IMR-90 (cell line): Measurements from ENCODE around the gene SIRPD. TPM values are rescaled to one million over a fixed set of nuclear protein-coding genes. Genes with fewer than 3 reads are reported as not detected.

Experiments used
- ATAC-seq: fragments of 200-7000 bp; cut with Tn5 transposase; 2 replicates; pipeline ENCODE4 v1.9.1; 2020; ENCODE audit warnings: low read depth, mild to moderate bottlenecking, moderate library complexity
- BruUV-seq: library from RNA; stranded (reverse); fragments of 400-500 nt; replicated peaks from 2 replicates; lab custom pipeline; 2021; lab: Mats Ljungman, UMichigan
- CTCF ChIA-PET: fragments of 300-600 bp; formaldehyde crosslinking; extraction: SDS; loops from one replicate; lab custom pipeline; 2021; ENCODE audit warnings: antibody characterized with exemption; lab: Yijun Ruan, JAX
- POLR2A ChIA-PET: fragments of 300-600 bp; sonication (Branson Sonifier 250); formaldehyde crosslinking; loops from one replicate; lab custom pipeline; 2022; ENCODE audit warnings: antibody characterized with exemption; ENCODE audit not compliant: unreplicated experiment; lab: Charles Lee
- DNase-seq: peaks from one replicate; pipeline ENCODE4 v3.0.0; 2013
- H2AFZ ChIP-seq: replicated peaks from 2 replicates; pipeline ENCODE3; 2013; ENCODE audit warnings: low read length, mild to moderate bottlenecking; ENCODE audit not compliant: poor library complexity
- H2AK5ac ChIP-seq: 2 replicates; pipeline ENCODE4 v1.6.1; 2013; ENCODE audit warnings: low read depth, low read length, inconsistent platforms
- H2AK9ac ChIP-seq: replicated peaks from 2 replicates; pipeline ENCODE3; 2013; ENCODE audit warnings: mild to moderate bottlenecking, low read depth, low read length, moderate library complexity; ENCODE audit not compliant: poor library complexity
- H2BK120ac ChIP-seq: 2 replicates; pipeline ENCODE4 v1.6.1; 2013; ENCODE audit warnings: low read depth, low read length, inconsistent platforms
- H2BK15ac ChIP-seq: 3 replicates; pipeline ENCODE4 v1.6.1; 2013; ENCODE audit warnings: low read depth, low read length, inconsistent platforms
- H2BK20ac ChIP-seq: 2 replicates; pipeline ENCODE4 v1.6.1; 2013; ENCODE audit warnings: low read depth, mild to moderate bottlenecking, inconsistent platforms, low read length, moderate library complexity
- H2BK5ac ChIP-seq: 2 replicates; pipeline ENCODE4 v1.6.1; 2013; ENCODE audit warnings: mild to moderate bottlenecking, low read depth, low read length, inconsistent platforms; ENCODE audit not compliant: poor library complexity, severe bottlenecking
- H3K14ac ChIP-seq: replicated peaks from 2 replicates; pipeline ENCODE4 v1.6.1; 2013; ENCODE audit warnings: low read depth, low read length, inconsistent platforms
- H3K18ac ChIP-seq: 2 replicates; pipeline ENCODE4 v1.6.1; 2013; ENCODE audit warnings: low read depth, low read length, control low read depth
- H3K23ac ChIP-seq: 2 replicates; pipeline ENCODE4 v1.6.1; 2013; ENCODE audit warnings: low read depth, low read length, inconsistent platforms
- H3K27ac ChIP-seq: 2 replicates; pipeline ENCODE4 v1.5.1; 2013; ENCODE audit warnings: mild to moderate bottlenecking, control low read depth, low read length; ENCODE audit not compliant: insufficient read depth
- H3K27me3 ChIP-seq: 2 replicates; pipeline ENCODE4 v1.6.1; 2013; ENCODE audit warnings: low read length; ENCODE audit not compliant: control insufficient read depth, insufficient read depth
- H3K36me3 ChIP-seq: 2 replicates; pipeline ENCODE4 v1.6.1; 2013; ENCODE audit warnings: low read length, mixed read lengths; ENCODE audit not compliant: control insufficient read depth, insufficient read depth
- H3K4ac ChIP-seq: 2 replicates; pipeline ENCODE4 v1.6.1; 2013; ENCODE audit warnings: low read depth, low read length, inconsistent platforms
- H3K4me1 ChIP-seq: 2 replicates; pipeline ENCODE4 v1.6.1; 2013; ENCODE audit warnings: low read length, mixed read lengths; ENCODE audit not compliant: control insufficient read depth, insufficient read depth
- H3K4me2 ChIP-seq: 2 replicates; pipeline ENCODE4 v1.6.1; 2013; ENCODE audit warnings: low read depth, mild to moderate bottlenecking, control low read depth, low read length, moderate library complexity
- H3K4me3 ChIP-seq: 2 replicates; pipeline ENCODE4 v1.5.1; 2013; ENCODE audit warnings: low read depth, mild to moderate bottlenecking, control low read depth, low read length, moderate library complexity; ENCODE audit not compliant: insufficient read depth
- H3K56ac ChIP-seq: 2 replicates; pipeline ENCODE4 v1.6.1; 2013; ENCODE audit warnings: low read length, inconsistent platforms; ENCODE audit not compliant: insufficient read depth; ENCODE audit errors: extremely low read depth
- H3K79me1 ChIP-seq, 2 experiments: 2 replicates each; pipeline ENCODE4 v1.6.1; 2013; ENCODE audit warnings: low read length in 2 of 2, inconsistent platforms in 1 of 2, low read depth in 1 of 2
- H3K9ac ChIP-seq: 2 replicates; pipeline ENCODE4 v1.6.1; 2013; ENCODE audit warnings: low read depth, low read length, control low read depth
- H3K9me1 ChIP-seq: 2 replicates; pipeline ENCODE4 v1.6.1; 2013; ENCODE audit warnings: low read length, inconsistent platforms; ENCODE audit not compliant: insufficient read depth
- H3K9me3 ChIP-seq: 2 replicates; pipeline ENCODE4 v1.6.1; 2013; ENCODE audit warnings: low read length; ENCODE audit not compliant: control insufficient read depth, insufficient read depth
- H4K20me1 ChIP-seq: 2 replicates; pipeline ENCODE4 v1.6.1; 2013; ENCODE audit warnings: low read length, inconsistent platforms; ENCODE audit not compliant: insufficient read depth
- H4K5ac ChIP-seq: 2 replicates; pipeline ENCODE4 v1.6.1; 2013; ENCODE audit warnings: mild to moderate bottlenecking, low read depth, low read length, control low read depth
- H4K8ac ChIP-seq, 2 experiments: 2 replicates each; pipeline ENCODE4 v1.6.1; 2013; ENCODE audit warnings: low read depth in 2 of 2, low read length in 2 of 2, control low read depth in 1 of 2, inconsistent platforms in 1 of 2
- H4K91ac ChIP-seq: 2 replicates; pipeline ENCODE4 v1.6.1; 2013; ENCODE audit warnings: low read depth, low read length, inconsistent platforms; ENCODE audit not compliant: insufficient read depth
- BHLHE40 ChIP-seq: fragments of 150-350 bp; IDR thresholded peaks from 2 replicates; pipeline ENCODE4 v1.6.1; 2016; ENCODE audit warnings: mild to moderate bottlenecking, low read depth, low read length
- CHD1 ChIP-seq: IDR thresholded peaks from 2 replicates; pipeline ENCODE4 v1.6.1; 2012; ENCODE audit warnings: low read depth, low read length, improper control_type of control experiment
- MAZ ChIP-seq: IDR thresholded peaks from 2 replicates; pipeline ENCODE4 v1.6.1; 2012; ENCODE audit warnings: low read depth, mild to moderate bottlenecking, low read length, improper control_type of control experiment, moderate library complexity, borderline replicate concordance
- MXI1 ChIP-seq: IDR thresholded peaks from 2 replicates; pipeline ENCODE4 v1.6.1; 2012; ENCODE audit warnings: low read depth, mild to moderate bottlenecking, low read length, moderate library complexity, borderline replicate concordance
- POLR2A ChIP-seq: IDR thresholded peaks from 2 replicates; pipeline ENCODE4 v1.6.1; 2012; ENCODE audit warnings: mild to moderate bottlenecking, low read depth, low read length
- RAD21 ChIP-seq: IDR thresholded peaks from 2 replicates; pipeline ENCODE4 v1.6.1; 2012; ENCODE audit warnings: low read length, improper control_type of control experiment
- RCOR1 ChIP-seq: IDR thresholded peaks from 2 replicates; pipeline ENCODE4 v1.6.1; 2012; ENCODE audit warnings: mild to moderate bottlenecking, low read length, improper control_type of control experiment; ENCODE audit not compliant: insufficient replicate concordance
- WGBS, 2 experiments: methylation state at CpG; one replicate each; pipeline versions ENCODE4 v1.1.5 to v1.1.7; 2013; ENCODE audit warnings: missing lambda C conversion rate in 2 of 2; ENCODE audit not compliant: insufficient read length in 1 of 2; ENCODE audit errors: extremely low coverage in 2 of 2; 5-methylcytosine and 5-hydroxymethylcytosine counted together
- dilution Hi-C: fragments of 300-500 bp; cut with HindIII; formaldehyde crosslinking; loops from one replicate; pipeline ENCODE4 v1.14.3; 2018; ENCODE audit warnings: low sequenced_read_pairs; ENCODE audit not compliant: unreplicated experiment
- in situ Hi-C: fragments of 300-500 bp; cut with MboI; formaldehyde crosslinking; loops from 3 replicates; pipeline ENCODE4 v1.14.3; 2019; ENCODE audit warnings: low sequenced_read_pairs, inconsistent platforms, mixed read lengths
- intact Hi-C: fragments of 100-400 bp; cut with micrococcal nuclease; formaldehyde crosslinking; loops from 2 replicates; pipeline ENCODE4 v1.10.0; 2022
- polyA plus RNA-seq, 3 experiments: library from polyadenylated mRNA; depleted of rRNA; stranded (reverse); fragments of >200 nt; gene quantifications; 2 replicates each; pipeline ENCODE4 v1.2.3, GENCODE V29; 2012; ENCODE audit warnings: low replicate concordance in 1 of 3
- total RNA-seq: library from RNA; depleted of rRNA; stranded (reverse); fragments of >200 nt; gene quantifications from 2 replicates; pipeline ENCODE4 v1.2.3, GENCODE V29; 2012
- TF ChIP-seq, protein P1 (sequence below): conservative IDR thresholded peaks from 2 replicates; pipeline ENCODE4 v1.5.1; 2012; ENCODE audit warnings: mild to moderate bottlenecking, low read depth, low read length, improper control_type of control experiment

Gene SIRPD
- total and polyA plus RNA-seq, 2 of the 4 experiments (the other 2 are of a cell fraction) = not detected

DNA sequence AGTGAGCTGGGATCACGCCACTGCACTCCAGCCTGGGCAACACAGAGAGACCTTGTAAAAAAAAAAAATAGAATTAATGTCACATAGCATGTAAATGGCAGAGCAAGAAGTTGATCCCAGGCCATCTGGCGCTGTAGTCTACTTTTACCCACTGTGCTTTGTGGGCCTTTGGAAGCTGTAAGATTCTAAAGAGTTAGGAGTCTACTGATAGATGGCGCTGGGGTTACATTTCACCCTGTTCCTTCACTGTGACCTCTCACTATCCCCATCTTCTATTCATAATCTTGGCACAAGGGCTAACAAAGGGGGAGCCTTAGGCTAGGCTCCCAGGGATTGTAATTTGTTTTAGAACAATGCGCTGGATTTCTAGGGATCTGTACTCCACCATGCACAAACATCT is 24.4 kb downstream of the SIRPD start:
- ATAC-seq = no peak
- WGBS, 2 experiments = no CpG with 5 or more reads among the region's 4 CpGs
- dilution Hi-C loops (no loop called here), intact Hi-C loops (no loop called here), in situ Hi-C loops (no loop called here)
- no peak overlapping the region for H3K27ac ChIP-seq
- H2AK9ac ChIP-seq = no peak overlapping the region
- no peaks in the 10 kb centered on the region for H3K9me3 ChIP-seq
- no peak overlapping the region for H3K56ac ChIP-seq
- no peak overlapping the region for H3K23ac ChIP-seq
- no peaks in the 10 kb centered on the region for H3K9me1 ChIP-seq
- no peaks in the 10 kb centered on the region for H3K36me3 ChIP-seq
- no peak overlapping the region for H2BK5ac ChIP-seq
- H4K91ac ChIP-seq = no peak overlapping the region
- no peak overlapping the region for H2AFZ ChIP-seq
- no peak overlapping the region for H2AK5ac ChIP-seq
- ChIA-PET POLR2A (no interaction called here), CTCF (no interaction called here)
- H4K8ac ChIP-seq = no peak overlapping the region
- H3K4me2 ChIP-seq = no peak overlapping the region
- no peak overlapping the region for H2BK15ac ChIP-seq
- no peaks in the 10 kb centered on the region for H4K20me1 ChIP-seq
- H3K27me3 ChIP-seq = peaks cover 3% of the 10 kb centered on the region; the same call in 1 of the 2 replicates
- no peak overlapping the region for H4K5ac ChIP-seq
- H3K18ac ChIP-seq = no peak overlapping the region
- TF ChIP-seq MXI1 (no peak), RCOR1 (no peak), MAZ (no peak), POLR2A (no peak), RAD21 (no peak), CHD1 (no peak), BHLHE40 (no peak)
- TF ChIP-seq, protein P1, sequence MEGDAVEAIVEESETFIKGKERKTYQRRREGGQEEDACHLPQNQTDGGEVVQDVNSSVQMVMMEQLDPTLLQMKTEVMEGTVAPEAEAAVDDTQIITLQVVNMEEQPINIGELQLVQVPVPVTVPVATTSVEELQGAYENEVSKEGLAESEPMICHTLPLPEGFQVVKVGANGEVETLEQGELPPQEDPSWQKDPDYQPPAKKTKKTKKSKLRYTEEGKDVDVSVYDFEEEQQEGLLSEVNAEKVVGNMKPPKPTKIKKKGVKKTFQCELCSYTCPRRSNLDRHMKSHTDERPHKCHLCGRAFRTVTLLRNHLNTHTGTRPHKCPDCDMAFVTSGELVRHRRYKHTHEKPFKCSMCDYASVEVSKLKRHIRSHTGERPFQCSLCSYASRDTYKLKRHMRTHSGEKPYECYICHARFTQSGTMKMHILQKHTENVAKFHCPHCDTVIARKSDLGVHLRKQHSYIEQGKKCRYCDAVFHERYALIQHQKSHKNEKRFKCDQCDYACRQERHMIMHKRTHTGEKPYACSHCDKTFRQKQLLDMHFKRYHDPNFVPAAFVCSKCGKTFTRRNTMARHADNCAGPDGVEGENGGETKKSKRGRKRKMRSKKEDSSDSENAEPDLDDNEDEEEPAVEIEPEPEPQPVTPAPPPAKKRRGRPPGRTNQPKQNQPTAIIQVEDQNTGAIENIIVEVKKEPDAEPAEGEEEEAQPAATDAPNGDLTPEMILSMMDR = no peak
- BruUV-seq = no TSS peak
- no peak overlapping the region for H2BK20ac ChIP-seq
- no peak for DNase-seq
- no peak overlapping the region for H3K4me3 ChIP-seq
- H3K9ac ChIP-seq = no peak overlapping the region
- no peak overlapping the region for H3K14ac ChIP-seq
- no peak overlapping the region for H2BK120ac ChIP-seq
- no peaks in the 10 kb centered on the region for H3K4me1 ChIP-seq
- no peaks in the 10 kb centered on the region for H3K79me1 ChIP-seq
- H3K4ac ChIP-seq = no peak overlapping the region
